Measurements from ENCODE around the gene NFIX.
"Not testable (repeated sequence)": the region's sequence is repeated elsewhere in the genome, so short reads cannot be mapped to it uniquely, and the experiment has no call there.

Gene NFIX

DNA sequence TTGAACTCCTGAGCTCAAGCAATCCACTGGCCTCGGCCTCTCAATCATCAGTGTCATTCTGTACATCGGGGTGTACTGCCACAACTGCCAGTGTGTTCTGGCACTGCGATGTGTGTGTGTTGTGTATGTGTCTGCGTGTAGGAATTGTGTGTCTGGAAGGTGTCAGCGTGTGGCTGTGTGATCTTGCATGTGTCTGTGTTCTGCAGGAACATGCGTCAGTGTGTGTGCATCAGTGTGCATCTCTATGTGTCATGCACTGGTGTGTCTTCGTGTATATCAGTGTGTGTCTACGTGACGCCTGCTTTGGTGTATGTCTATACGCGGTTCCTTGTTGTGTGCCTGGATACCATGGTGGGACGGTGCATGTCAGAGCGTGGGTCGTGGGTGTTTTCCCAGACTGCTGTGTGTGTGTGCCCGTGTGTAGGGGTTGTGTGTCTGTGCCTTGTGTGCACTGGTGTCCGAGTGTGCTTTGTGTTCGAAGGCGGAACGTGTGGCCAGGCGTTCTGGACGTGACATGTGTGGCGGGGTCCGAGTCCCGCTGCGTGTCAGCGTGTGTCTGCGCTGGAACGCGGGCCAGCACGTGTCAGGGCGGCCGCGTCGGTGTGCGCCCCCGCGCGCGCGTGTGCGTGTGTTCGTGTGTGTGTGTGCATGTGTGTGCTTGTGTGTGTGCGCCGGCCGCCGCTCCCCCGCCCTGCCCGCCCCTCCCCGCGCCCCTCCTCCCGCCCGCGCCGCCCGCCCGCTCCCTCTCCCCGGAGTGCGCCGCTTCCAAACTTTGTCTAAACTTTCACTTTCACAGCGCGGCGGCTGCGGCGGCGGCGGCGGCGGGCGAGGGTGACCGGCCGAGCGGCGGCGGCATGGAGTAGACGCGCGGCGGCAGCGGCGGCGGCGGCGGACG lies at the start of gene NFIX:
NFIX (plus strand) TSS at position 775 of the 895 bp plus-strand sequence. CDS start 363 bp downstream, outside the sequence.
- Histone ChIP-seq H3K27me3 (ENCODE audit: low read depth) (no peaks in the 10 kb centered on the region), H3K36me3 (replicated peaks) (peaks cover 3% of the 10 kb centered on the region; the same call in 1 of the 2 replicates), H3K4me3 (peak within 1 kb of the TSS; percentile 57), H3K9me3 (no peaks in the 10 kb centered on the region), H3K4me1 (peaks cover 6% of the 10 kb centered on the region; the same call in 1 of the 2 replicates)
- in situ Hi-C loops (cut with MboI; ENCODE audit: low sequenced_read_pairs) = loop anchor here (25.0 kb wide), 1 partner anchor 592 kb away; no protein-coding TSS in a partner anchor
- peak; percentile 18 to 74 for DNase-seq (ENCODE audit: low spot score in 2 of 2)

DNA sequence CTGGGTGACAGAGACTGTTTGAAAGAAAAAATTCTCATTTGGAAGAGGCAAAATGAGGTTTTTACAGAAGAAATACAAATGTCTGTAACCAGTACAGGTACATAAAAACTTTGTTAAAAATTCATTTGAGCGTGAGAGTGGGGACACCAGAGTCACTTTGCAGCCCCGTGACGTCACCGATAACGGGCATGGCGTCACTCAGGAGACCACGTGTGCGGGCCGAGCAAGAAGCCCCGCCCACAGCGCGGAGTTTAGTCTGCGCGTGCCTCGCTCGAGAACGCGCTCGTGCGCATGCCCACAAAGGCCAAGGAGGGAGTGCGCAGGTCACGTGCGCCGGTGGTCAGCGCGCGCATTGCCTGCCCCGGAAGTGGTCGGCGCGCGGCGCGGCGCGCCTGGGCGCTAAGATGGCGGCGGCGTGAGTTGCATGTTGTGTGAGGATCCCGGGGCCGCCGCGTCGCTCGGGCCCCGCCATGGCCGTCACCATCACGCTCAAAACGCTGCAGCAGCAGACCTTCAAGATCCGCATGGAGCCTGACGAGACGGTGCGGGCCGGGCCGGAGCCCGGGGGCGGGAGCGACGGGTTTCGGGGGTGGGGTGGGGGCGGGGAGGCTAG lies 49.7 kb upstream of the NFIX start, which contains the start of gene RAD23A:
RAD23A (plus strand) TSS at position 384 of the 613 bp plus-strand sequence; CDS start at position 471, 87 bp downstream.
- DNase-seq (ENCODE audit: low spot score in 2 of 2) = peak; percentile 93 to 98
- Histone ChIP-seq H3K4me3 (peak within 1 kb of the TSS; percentile 61), H3K4me1 (peaks cover 7% of the 10 kb centered on the region), H3K9me3 (no peaks in the 10 kb centered on the region), H3K36me3 (replicated peaks) (peaks cover 79% of the 10 kb centered on the region), H3K27me3 (ENCODE audit: low read depth) (no peaks in the 10 kb centered on the region)
- in situ Hi-C loops (cut with MboI; ENCODE audit: low sequenced_read_pairs) = no loop called here

DNA sequence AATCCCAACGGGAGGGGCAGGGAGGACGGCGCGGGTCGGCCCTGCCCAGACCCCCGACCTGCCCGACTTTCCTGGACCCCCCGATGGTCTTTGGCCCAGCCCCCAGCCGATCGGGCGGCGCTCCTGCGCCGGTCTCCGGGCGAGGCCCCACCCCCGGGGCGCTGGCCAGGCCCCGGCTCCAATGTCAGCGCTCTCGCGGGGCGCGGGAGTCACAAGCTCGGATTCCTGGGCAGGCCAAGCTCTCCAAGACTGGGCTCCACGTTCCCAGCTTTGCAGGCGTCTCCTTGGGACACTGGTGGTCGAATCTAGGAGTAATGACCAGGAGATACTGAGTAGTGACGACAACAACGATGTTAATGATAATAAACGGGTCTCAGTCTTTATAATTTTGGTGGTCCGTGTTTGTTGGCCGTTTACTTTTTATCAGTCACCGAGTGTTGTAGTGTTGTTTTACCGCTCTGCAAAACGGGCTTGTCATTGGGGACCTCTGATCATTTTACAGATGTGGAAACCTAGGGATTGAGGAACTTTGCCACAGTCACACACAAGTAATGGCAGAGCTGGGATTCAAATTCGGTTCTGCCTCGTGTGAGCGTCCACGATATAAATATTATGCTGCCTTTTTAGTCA lies 49.1 kb upstream of the NFIX start:
- H3K4me1 ChIP-seq = 0 out of 2 replicates have a peak, but pooled peaks cover 3% of the 10 kb centered on the region

DNA sequence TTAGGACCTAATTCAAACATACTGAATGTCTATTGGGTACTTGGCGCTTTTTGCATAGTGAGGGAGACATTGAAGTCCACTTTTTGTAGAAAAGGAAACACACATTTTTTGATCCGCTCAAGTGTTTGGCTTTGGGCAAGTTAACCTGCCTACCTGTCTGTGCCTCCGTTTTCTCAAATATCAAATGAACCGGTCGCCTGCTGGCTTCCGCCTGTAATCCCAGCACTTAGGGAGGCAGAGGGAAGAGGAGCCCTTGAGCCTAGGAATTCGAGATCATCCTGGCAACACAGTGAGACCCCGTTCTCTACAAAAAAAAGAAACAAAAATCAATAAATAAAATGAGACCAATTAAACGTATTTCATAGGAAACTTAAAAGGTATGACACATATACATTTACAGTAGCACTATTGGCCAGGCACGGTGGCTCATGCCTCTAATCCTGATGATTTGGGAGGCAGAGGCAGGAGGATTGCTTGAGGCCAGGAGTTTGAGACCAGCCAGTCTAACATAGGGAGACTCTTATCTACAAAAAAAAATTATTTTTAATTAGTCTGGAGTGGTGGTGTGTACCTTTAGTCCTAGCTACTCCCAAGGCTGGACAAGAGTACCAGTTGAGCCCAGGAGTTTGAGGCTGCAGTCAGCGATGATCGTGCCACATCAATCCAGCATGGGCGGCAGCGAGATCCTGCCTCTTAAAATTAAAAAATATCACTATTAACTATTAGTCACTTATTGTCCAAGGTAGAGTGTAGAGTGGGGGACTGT lies 48.4 kb upstream of the NFIX start:
- no peak for DNase-seq (ENCODE audit: low spot score in 2 of 2)
- in situ Hi-C loops (cut with MboI; ENCODE audit: low sequenced_read_pairs) = no loop called here
- H3K36me3 ChIP-seq (replicated peaks) = peaks cover 79% of the 10 kb centered on the region
- no peaks in the 10 kb centered on the region for H3K27me3 ChIP-seq (ENCODE audit: low read depth)
- H3K4me1 ChIP-seq = 0 out of 2 replicates have a peak, but pooled peaks cover 3% of the 10 kb centered on the region
- H3K9me3 ChIP-seq = no peaks in the 10 kb centered on the region
- H3K4me3 ChIP-seq = peak overlapping the region; percentile 61

More for the DNA sequence above, 49.1 kb upstream of the NFIX start:
- in situ Hi-C loops (cut with MboI; ENCODE audit: low sequenced_read_pairs) = no loop called here
- no peaks in the 10 kb centered on the region for H3K27me3 ChIP-seq (ENCODE audit: low read depth)
- peak; percentile 60 to 81 for DNase-seq (ENCODE audit: low spot score in 2 of 2)
- H3K36me3 ChIP-seq (replicated peaks) = peaks cover 79% of the 10 kb centered on the region
- H3K4me3 ChIP-seq = peak overlapping the region; percentile 61
- no peaks in the 10 kb centered on the region for H3K9me3 ChIP-seq

DNA sequence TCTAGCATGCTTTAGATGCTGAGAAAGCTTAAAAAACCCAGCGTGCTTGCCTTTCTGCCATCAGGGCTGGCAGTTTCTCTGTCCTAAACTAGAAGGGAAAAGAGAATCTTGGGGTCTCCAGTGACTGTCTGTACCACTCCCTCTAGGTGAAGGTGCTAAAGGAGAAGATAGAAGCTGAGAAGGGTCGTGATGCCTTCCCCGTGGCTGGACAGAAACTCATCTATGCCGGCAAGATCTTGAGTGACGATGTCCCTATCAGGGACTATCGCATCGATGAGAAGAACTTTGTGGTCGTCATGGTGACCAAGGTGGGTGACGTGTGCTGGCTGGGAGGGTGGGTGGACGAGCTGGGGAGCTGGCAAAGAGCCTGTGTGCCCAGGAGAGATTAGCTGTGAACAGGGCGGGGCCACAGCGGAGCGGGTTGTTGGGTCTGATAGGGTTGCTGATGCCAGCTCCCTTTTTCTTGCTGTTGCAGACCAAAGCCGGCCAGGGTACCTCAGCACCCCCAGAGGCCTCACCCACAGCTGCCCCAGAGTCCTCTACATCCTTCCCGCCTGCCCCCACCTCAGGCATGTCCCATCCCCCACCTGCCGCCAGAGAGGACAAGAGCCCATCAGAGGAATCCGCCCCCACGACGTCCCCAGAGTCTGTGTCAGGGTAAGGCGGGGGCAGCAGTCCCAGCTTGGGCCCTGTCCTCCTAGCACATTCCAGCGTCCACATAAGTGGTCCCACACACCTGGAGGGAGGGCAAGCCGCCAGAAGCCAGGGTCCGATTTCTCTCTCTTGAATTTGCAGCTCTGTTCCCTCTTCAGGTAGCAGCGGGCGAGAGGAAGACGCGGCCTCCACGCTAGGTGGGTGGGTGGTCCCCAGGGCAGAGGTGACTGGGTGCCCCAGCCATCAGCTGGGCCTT lies 47.3 kb upstream of the NFIX start:
- peaks cover 79% of the 10 kb centered on the region for H3K36me3 ChIP-seq (replicated peaks)
- no peaks in the 10 kb centered on the region for H3K27me3 ChIP-seq (ENCODE audit: low read depth)
- in situ Hi-C loops (cut with MboI; ENCODE audit: low sequenced_read_pairs) = no loop called here
- H3K4me3 ChIP-seq = no peak overlapping the region
- no peak for DNase-seq (ENCODE audit: low spot score in 2 of 2)
- H3K4me1 ChIP-seq = 0 out of 2 replicates have a peak, but pooled peaks cover 3% of the 10 kb centered on the region
- no peaks in the 10 kb centered on the region for H3K9me3 ChIP-seq

DNA sequence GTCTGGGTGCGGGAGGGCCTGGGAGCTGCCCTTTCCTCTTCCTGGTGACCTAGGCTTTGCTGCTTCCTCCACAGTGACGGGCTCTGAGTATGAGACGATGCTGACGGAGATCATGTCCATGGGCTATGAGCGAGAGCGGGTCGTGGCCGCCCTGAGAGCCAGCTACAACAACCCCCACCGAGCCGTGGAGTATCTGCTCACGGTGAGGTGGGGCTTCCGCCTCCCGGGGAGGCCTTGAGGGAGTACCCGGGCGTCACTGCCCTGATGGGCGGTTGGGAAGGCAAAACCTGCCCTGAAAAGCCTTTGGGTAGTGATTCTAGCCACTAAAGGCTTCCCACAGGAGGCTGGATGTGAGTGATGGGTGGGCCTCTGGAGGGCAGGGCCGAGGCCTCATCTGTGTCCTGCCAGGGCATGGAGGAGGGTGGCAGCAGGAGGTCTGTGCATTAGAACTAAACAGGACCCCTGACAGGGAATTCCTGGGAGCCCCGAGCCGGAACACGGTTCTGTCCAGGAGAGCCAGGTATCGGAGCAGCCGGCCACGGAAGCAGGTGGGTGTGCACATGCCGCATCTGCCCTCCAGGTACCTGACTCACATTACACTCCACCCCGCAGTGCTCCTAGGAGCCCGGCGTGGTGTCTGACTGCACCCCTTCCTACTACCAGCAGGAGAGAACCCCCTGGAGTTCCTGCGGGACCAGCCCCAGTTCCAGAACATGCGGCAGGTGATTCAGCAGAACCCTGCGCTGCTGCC lies 46.5 kb upstream of the NFIX start:
- Histone ChIP-seq H3K4me1 (0 out of 2 replicates have a peak, but pooled peaks cover 3% of the 10 kb centered on the region), H3K4me3 (no peak overlapping the region), H3K27me3 (ENCODE audit: low read depth) (no peaks in the 10 kb centered on the region), H3K9me3 (no peaks in the 10 kb centered on the region), H3K36me3 (replicated peaks) (peaks cover 79% of the 10 kb centered on the region)
- DNase-seq (ENCODE audit: low spot score in 2 of 2) = no peak
- in situ Hi-C loops (cut with MboI; ENCODE audit: low sequenced_read_pairs) = no loop called here

DNA sequence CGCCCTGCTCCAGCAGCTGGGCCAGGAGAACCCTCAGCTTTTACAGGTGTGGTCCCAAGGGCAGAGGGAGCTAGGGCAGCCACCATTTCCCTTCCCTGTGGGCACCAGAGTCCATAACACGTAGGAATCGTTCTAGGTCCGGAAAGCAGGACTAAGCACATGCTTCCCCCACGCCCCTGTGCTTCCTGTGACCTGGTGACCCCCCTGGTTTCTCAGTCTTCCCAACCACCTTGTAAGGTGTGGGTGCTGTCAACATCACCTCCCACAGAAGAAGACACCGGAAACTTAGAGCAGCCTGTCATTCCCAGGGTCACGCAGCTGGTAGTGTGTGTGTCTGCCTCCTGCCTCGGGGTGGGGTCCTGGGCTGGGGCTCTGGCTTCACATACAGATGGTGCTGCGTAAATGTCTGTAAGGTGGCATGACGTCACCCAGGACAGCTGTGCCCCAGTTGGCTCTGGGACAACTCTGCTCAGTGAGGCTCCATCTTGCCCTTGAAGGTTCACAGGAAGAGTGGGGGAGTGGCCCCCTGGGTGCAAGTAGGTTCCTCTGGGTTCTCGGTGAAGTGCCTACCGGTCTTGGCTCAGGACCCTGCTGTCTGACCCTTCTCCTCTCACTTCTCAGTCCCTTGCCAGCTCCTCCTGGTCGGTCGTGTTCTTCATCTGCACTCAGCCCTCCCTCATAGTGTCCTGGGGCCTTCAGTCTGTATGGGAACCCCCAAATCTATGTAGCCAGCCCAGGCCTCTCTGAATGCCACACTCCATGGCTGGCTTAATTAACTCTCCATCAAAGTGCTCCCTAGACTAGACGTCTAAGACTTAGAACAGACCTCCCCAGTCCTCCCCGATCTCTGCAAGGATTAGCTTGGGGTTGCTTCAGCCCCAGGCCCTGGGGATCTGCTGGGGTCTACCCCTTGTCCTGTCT lies 45.7 kb upstream of the NFIX start:
- Histone ChIP-seq H3K36me3 (replicated peaks) (peaks cover 82% of the 10 kb centered on the region), H3K4me3 (no peak overlapping the region), H3K27me3 (ENCODE audit: low read depth) (no peaks in the 10 kb centered on the region), H3K9me3 (no peaks in the 10 kb centered on the region), H3K4me1 (0 out of 2 replicates have a peak, but pooled peaks cover 3% of the 10 kb centered on the region)
- in situ Hi-C loops (cut with MboI; ENCODE audit: low sequenced_read_pairs) = no loop called here
- DNase-seq (ENCODE audit: low spot score in 2 of 2) = no peak

DNA sequence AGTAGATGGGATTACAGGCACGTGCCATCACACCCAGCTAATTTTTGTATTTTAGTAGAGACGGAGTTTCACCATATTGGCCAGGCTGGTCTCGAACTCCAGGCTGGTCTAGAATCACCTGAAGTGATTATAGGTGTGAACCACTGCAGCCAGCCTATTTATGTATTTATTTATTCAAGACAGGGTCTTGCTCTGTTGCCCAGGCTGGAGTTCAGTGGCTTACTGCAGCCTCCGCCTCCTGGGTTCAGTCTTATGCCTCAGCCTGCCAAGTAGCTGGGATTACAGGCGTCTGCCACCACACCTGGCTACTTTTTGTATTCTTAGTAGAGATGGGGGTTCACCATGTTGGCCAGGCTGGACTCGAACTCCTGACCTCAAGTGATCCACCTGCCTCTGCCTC lies 43.2 kb upstream of the NFIX start:
- H3K9me3 ChIP-seq; DNase-seq (ENCODE audit: low spot score in 2 of 2); in situ Hi-C loops (cut with MboI; ENCODE audit: low sequenced_read_pairs); H3K27me3 ChIP-seq (ENCODE audit: low read depth); H3K4me1 ChIP-seq; H3K4me3 ChIP-seq: not testable (repeated sequence)
- H3K36me3 ChIP-seq (replicated peaks) = peaks cover 82% of the 10 kb centered on the region

DNA sequence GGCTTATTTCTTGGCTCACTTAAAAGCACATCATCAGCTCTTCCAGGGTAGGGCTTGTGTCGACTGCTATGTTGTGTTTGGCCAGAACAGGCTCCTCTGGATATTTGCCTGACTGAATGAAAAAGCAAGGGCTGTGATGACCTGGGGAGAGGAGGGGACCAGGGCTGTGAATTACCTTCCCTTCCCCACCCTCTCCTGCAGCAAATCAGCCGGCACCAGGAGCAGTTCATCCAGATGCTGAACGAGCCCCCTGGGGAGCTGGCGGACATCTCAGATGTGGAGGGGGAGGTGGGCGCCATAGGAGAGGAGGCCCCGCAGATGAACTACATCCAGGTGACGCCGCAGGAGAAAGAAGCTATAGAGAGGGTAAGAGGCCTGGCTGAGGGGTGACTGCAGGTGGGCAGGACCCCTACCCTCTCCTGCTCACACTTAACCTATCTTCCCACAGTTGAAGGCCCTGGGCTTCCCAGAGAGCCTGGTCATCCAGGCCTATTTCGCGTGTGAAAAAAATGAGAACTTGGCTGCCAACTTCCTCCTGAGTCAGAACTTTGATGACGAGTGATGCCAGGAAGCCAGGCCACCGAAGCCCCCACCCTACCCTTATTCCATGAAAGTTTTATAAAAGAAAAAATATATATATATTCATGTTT lies 42.7 kb upstream of the NFIX start:
- 0 out of 2 replicates have a peak, but pooled peaks cover 4% of the 10 kb centered on the region for H3K4me1 ChIP-seq
- in situ Hi-C loops (cut with MboI; ENCODE audit: low sequenced_read_pairs) = no loop called here
- peaks cover 78% of the 10 kb centered on the region for H3K36me3 ChIP-seq (replicated peaks)
- DNase-seq (ENCODE audit: low spot score in 2 of 2) = no peak
- H3K27me3 ChIP-seq (ENCODE audit: low read depth) = no peaks in the 10 kb centered on the region
- no peak overlapping the region for H3K4me3 ChIP-seq
- no peaks in the 10 kb centered on the region for H3K9me3 ChIP-seq

DNA sequence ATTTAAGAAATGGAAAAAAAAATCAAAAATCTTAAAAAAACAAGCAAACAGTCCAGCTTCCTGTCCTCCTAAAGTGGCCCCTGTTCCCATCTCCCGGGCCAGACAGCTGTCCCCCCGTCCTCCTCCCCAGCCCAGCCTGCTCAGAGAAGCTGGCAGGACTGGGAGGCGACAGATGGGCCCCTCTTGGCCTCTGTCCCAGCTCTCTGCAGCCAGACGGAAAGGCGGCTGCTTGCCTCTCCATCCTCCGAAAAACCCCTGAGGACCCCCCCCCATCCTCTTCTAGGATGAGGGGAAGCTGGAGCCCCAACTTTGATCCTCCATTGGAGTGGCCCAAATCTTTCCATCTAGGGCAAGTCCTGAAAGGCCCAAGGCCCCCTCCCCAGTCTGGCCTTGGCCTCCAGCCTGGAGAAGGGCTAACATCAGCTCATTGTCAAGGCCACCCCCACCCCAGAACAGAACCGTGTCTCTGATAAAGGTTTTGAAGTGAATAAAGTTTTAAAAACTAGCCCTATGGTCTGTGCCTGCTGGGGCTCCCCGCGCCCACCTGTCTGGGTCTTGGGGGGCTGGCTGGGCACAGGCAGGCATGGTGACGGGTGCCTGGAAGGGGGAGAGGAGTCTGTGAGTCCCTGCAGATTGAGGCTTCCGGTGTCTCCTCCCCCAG lies 42.0 kb upstream of the NFIX start:
- in situ Hi-C loops (cut with MboI; ENCODE audit: low sequenced_read_pairs) = no loop called here
- Histone ChIP-seq H3K4me3 (no peak overlapping the region), H3K27me3 (ENCODE audit: low read depth) (no peaks in the 10 kb centered on the region), H3K4me1 (0 out of 2 replicates have a peak, but pooled peaks cover 4% of the 10 kb centered on the region), H3K36me3 (replicated peaks) (peaks cover 72% of the 10 kb centered on the region), H3K9me3 (no peaks in the 10 kb centered on the region)
- no peak for DNase-seq (ENCODE audit: low spot score in 2 of 2)

All from HAP-1 (cell line).